ENCODE measurements around the gene RABEP1.
A peak's percentile ranks its signal among the peaks of the same experiment; 100 is the strongest.
"Not testable (repeated sequence)": the region's sequence is repeated elsewhere in the genome, so short reads cannot be mapped to it uniquely, and the experiment has no call there.

RABEP1 gene

GRCh38 chr17:5281814-5282641 is at the start of gene RABEP1:
Gene RABEP1, plus strand, starts transcription at chr17:5282284. Its CDS starts 203 bp downstream, at chr17:5282487.
- DNase-seq: peak; percentile 67

GRCh38 chr17:5233492-5233891 is 48.6 kb upstream of the RABEP1 start:
- DNase-seq: not testable (repeated sequence)

GRCh38 chr17:5234645-5235576 is 47.2 kb upstream of the RABEP1 start, which contains the start of gene SCIMP:
Gene SCIMP, minus strand, starts transcription at chr17:5234860. Its CDS starts 105 bp downstream, at chr17:5234755.
- DNase-seq: no peak

- DNase-seq: no peak
These were observed 45.0 kb upstream of the RABEP1 start for GRCh38 chr17:5236938-5237540.

- DNase-seq: peak; percentile 14
These were observed 44.5 kb upstream of the RABEP1 start for GRCh38 chr17:5237541-5238016.

GRCh38 chr17:5238333-5238732 is 43.8 kb upstream of the RABEP1 start:
- no peak for DNase-seq

GRCh38 chr17:5239769-5240168 is 42.3 kb upstream of the RABEP1 start:
- not testable (repeated sequence) for DNase-seq

GRCh38 chr17:5241861-5242671 is 40.0 kb upstream of the RABEP1 start:
- no peak for DNase-seq

- no peak for DNase-seq
These were observed 34.5 kb upstream of the RABEP1 start for GRCh38 chr17:5247621-5248020.

- no peak for DNase-seq
These were observed 33.1 kb upstream of the RABEP1 start for GRCh38 chr17:5248821-5249479.

GRCh38 chr17:5249615-5250014 is 32.5 kb upstream of the RABEP1 start:
- DNase-seq: peak; percentile 28

- no peak for DNase-seq
These were observed 27.7 kb upstream of the RABEP1 start for GRCh38 chr17:5254414-5254813.

GRCh38 chr17:5254903-5255521 is 27.1 kb upstream of the RABEP1 start:
- DNase-seq: no peak

GRCh38 chr17:5257124-5257523 is 25.0 kb upstream of the RABEP1 start:
- no peak for DNase-seq

GRCh38 chr17:5260542-5260941 is 21.5 kb upstream of the RABEP1 start:
- no peak for DNase-seq

GRCh38 chr17:5262416-5262991 is 19.6 kb upstream of the RABEP1 start:
- DNase-seq: no peak

GRCh38 chr17:5263441-5263840 is 18.6 kb upstream of the RABEP1 start:
- DNase-seq: no peak

- no peak for DNase-seq
These were observed 17.2 kb upstream of the RABEP1 start for GRCh38 chr17:5264893-5265292.

GRCh38 chr17:5269241-5269960 is 12.7 kb upstream of the RABEP1 start:
- no peak for DNase-seq

- no peak for DNase-seq
These were observed 9.8 kb upstream of the RABEP1 start for GRCh38 chr17:5272322-5272721.
